Ishikawa (cell line): ENCODE measurements around the gene KBTBD8.

Experiments used
- CEBPB ChIP-seq: IDR thresholded peaks from 2 replicates; pipeline ENCODE4 v1.6.1; 2012
- CREB1 ChIP-seq: IDR thresholded peaks from 2 replicates; pipeline ENCODE4 v1.6.1; 2012; ENCODE audit warnings: low read depth
- EGR1 ChIP-seq: IDR thresholded peaks from 2 replicates; pipeline ENCODE4 v1.6.1; 2012
- EP300 ChIP-seq: IDR thresholded peaks from 2 replicates; pipeline ENCODE4 v1.6.1; 2012; ENCODE audit warnings: borderline replicate concordance
- FOXM1 ChIP-seq: IDR thresholded peaks from 2 replicates; pipeline ENCODE4 v1.6.1; 2012; ENCODE audit warnings: low read depth, borderline replicate concordance
- NFIC ChIP-seq: IDR thresholded peaks from 2 replicates; pipeline ENCODE4 v1.6.1; 2012
- RAD21 ChIP-seq: IDR thresholded peaks from 2 replicates; pipeline ENCODE4 v1.6.1; 2012; ENCODE audit warnings: low read depth
- TAF1 ChIP-seq: IDR thresholded peaks from 2 replicates; pipeline ENCODE4 v1.6.1; 2012; ENCODE audit warnings: low read depth, mild to moderate bottlenecking
- TCF12 ChIP-seq: IDR thresholded peaks from 2 replicates; pipeline ENCODE4 v1.6.1; 2012; ENCODE audit warnings: low read depth
- TEAD4 ChIP-seq: IDR thresholded peaks from 2 replicates; pipeline ENCODE4 v1.6.1; 2012
- YY1 ChIP-seq: IDR thresholded peaks from 2 replicates; pipeline ENCODE4 v1.6.1; 2012; ENCODE audit warnings: low read depth
- ZBTB7A ChIP-seq: IDR thresholded peaks from 2 replicates; pipeline ENCODE4 v1.6.1; 2012; ENCODE audit warnings: low read depth
- TF ChIP-seq, protein P1 (sequence below): IDR thresholded peaks from 2 replicates; pipeline ENCODE4 v1.6.1; 2012; ENCODE audit warnings: low read depth, mild to moderate bottlenecking
- TF ChIP-seq, protein P2 (sequence below): IDR thresholded peaks from 2 replicates; pipeline ENCODE4 v1.6.1; 2012
- TF ChIP-seq, protein P3 (sequence below): IDR thresholded peaks from 2 replicates; pipeline ENCODE4 v1.6.1; 2012

Gene KBTBD8

DNA sequence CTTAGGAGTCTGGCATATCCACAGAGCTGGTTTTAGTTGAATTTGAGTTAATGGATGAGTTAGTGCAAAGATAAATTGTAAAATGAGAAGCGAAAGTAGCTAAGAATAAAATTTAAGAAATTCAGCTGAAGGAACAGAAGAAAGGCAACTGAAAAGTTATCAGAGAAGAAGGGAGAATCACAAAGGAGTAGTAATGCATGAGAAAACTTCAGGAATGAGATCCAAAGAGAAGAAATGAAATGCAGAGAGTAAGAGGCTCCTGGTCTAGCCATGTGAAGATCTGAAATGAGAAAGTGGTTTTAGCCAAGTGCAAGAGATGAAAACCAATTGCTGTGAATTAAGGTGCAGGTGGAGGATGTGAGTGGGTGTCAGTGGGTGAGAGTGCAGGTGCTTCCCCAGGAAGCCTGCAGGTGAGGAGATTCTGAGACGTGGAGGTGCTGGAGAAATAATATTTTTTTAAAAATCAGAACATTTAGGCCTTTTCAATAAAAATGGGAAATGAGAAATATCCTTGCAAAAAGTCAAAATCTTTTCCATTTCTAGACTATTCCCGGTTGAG is 18.5 kb downstream of the KBTBD8 start:
- TF ChIP-seq, protein P1, sequence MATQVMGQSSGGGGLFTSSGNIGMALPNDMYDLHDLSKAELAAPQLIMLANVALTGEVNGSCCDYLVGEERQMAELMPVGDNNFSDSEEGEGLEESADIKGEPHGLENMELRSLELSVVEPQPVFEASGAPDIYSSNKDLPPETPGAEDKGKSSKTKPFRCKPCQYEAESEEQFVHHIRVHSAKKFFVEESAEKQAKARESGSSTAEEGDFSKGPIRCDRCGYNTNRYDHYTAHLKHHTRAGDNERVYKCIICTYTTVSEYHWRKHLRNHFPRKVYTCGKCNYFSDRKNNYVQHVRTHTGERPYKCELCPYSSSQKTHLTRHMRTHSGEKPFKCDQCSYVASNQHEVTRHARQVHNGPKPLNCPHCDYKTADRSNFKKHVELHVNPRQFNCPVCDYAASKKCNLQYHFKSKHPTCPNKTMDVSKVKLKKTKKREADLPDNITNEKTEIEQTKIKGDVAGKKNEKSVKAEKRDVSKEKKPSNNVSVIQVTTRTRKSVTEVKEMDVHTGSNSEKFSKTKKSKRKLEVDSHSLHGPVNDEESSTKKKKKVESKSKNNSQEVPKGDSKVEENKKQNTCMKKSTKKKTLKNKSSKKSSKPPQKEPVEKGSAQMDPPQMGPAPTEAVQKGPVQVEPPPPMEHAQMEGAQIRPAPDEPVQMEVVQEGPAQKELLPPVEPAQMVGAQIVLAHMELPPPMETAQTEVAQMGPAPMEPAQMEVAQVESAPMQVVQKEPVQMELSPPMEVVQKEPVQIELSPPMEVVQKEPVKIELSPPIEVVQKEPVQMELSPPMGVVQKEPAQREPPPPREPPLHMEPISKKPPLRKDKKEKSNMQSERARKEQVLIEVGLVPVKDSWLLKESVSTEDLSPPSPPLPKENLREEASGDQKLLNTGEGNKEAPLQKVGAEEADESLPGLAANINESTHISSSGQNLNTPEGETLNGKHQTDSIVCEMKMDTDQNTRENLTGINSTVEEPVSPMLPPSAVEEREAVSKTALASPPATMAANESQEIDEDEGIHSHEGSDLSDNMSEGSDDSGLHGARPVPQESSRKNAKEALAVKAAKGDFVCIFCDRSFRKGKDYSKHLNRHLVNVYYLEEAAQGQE, result no peak
- TF ChIP-seq RAD21 (no peak), ZBTB7A (no peak), CEBPB (no peak), NFIC (no peak), TAF1 (no peak), FOXM1 (no peak), CREB1 (no peak), EGR1 (no peak), YY1 (no peak), TCF12 (no peak), TEAD4 (no peak), EP300 (no peak)
- TF ChIP-seq, protein P2, sequence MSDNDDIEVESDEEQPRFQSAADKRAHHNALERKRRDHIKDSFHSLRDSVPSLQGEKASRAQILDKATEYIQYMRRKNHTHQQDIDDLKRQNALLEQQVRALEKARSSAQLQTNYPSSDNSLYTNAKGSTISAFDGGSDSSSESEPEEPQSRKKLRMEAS, result no peak

DNA sequence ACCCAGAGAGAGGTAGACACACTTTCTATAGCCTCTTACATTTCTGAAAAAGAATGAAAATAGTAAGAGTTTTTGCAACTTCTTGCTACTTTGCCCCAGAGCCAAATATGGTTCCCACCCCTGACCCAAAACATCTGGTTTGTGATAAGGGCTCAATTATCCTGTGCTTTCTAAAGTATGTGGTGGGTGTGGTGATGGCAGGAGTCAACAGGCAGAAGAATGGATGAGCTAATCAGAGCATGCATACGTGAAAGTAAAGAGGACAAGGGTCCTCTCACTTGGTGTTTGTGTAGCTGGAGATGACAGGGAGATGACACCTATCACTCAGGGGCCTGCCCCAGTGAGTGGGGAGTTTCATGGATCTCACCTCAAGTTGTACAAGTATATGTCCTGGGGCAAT is 19.1 kb downstream of the KBTBD8 start:
- TF ChIP-seq TAF1, result no peak
- TF ChIP-seq, protein P3, sequence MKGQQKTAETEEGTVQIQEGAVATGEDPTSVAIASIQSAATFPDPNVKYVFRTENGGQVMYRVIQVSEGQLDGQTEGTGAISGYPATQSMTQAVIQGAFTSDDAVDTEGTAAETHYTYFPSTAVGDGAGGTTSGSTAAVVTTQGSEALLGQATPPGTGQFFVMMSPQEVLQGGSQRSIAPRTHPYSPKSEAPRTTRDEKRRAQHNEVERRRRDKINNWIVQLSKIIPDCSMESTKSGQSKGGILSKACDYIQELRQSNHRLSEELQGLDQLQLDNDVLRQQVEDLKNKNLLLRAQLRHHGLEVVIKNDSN, result no peak
- TF ChIP-seq NFIC, result no peak
- TF ChIP-seq YY1, result no peak
- no peak for TF ChIP-seq CREB1
- TF ChIP-seq TCF12, result no peak
- no peak for TF ChIP-seq FOXM1
- TF ChIP-seq, protein P1, result no peak
- TF ChIP-seq, protein P2, result no peak
- TF ChIP-seq CEBPB, result no peak
- no peak for TF ChIP-seq RAD21
- no peak for TF ChIP-seq ZBTB7A
- TF ChIP-seq EP300, result no peak
- no peak for TF ChIP-seq EGR1
- no peak for TF ChIP-seq TEAD4

DNA sequence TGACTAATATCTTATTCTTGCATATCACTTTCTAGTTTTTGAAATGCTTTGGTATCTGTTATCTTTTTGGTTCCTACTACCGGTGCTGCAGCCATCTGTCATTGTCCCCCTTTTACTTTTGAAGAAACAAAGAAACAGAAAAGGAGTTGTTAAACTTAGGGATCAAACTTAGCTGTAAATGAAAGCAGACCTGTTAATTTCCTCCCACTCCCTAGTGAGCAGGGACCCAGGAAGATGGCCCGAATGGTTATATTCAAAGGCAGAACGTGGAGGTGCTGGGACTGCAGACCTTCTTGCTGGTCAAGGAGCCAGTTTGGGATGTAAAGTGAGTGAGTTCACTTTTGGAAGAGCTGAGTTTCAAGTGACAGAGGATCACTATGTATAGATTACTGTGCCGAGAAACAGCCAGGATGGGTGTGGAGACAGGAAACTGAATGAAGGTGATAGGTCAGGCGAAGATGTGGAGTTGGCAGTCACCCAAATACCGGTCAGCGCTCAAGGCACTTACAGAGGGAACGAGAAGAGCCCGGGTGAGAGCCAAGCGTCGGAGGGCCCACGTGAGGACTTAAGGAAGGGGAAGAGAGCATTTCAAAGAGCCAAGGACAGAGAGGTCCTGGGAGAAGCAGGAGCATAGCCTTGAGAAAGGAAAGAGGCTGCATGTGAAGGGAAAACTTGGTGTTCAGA is 20.1 kb downstream of the KBTBD8 start:
- TF ChIP-seq TEAD4 (no peak), EGR1 (no peak), CEBPB (no peak), NFIC (no peak), ZBTB7A (no peak), YY1 (no peak), CREB1 (no peak)
- TF ChIP-seq, protein P3, result no peak

DNA sequence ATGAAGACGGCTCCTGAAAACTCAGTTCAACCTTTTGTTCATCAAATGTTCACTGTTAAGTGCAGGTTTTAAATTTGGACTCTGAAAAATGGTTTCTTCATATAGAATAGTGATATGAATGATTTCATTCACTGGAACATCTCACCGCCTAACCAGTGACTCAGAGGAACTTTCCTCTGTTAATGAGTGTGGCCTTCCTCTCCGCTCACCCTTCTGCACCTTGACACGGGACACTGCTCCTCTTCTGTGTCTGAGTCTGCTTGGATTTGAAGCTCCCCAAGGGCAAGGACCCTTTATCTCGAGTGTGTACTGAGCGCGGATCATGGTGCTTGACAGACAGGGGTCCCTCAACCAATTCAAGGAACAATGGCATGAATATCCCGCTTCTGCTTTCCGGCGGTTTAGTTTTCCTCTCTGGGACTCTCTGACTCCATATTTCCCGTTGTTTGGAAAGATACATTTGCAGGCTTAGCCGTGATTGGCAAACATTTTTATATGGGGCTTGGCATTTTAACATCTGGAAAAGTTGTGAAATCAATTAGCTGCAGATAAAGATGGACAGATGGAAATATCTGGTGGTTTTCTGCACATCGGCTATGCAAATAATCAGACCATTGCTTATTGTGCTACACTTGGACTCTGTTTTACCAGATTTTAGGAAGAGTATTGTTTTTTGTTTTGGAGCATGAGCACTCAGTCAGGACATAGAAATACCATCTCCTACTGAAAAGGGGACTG is 20.9 kb downstream of the KBTBD8 start:
- TF ChIP-seq ZBTB7A (no peak), CEBPB (no peak)

DNA sequence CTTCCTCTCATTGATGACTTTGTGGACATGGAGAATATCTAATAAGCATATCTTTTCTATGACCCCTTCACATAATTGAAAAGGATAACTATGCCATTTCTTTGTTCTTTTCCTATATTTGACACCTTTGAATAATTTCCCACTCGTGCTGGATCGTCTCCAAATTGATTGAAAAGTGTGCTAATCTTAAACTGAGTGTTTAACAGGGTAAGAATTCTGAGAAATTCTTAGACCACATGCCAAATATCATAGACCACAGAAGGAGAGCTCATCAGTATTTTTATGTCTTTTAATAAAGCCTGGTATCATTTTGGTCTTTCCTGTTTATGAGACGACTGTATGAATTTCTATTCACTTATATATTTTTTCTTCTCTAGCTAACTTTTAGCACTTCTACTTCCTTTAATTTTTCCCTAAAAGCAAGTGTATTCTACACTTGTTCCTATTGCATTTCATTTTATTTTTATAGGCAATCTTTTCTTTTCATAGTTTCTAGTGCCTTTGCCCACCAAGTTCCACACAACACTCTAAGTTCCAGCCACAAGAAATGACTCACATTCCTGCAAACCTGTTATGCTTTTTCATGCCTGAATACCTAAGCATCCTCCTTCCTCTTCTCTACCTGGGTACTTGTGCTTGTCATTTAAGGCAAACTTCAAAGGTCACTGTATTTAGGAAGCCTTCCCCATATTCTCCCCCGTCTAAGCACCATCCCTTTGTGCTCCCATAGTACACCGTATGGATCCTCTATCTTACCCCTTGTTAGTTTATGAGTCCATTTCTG is 30.1 kb downstream of the KBTBD8 start:
- no peak for TF ChIP-seq TEAD4
- no peak for TF ChIP-seq FOXM1
- no peak for TF ChIP-seq TCF12
- no peak for TF ChIP-seq ZBTB7A
- no peak for TF ChIP-seq TAF1
- TF ChIP-seq RAD21, result no peak
- TF ChIP-seq EP300, result no peak
- TF ChIP-seq, protein P1, result no peak
- no peak for TF ChIP-seq CREB1
- TF ChIP-seq EGR1, result no peak
